ENCODE data around the gene OTOA.
"Not testable (repeated sequence)": the region's sequence is repeated elsewhere in the genome, so short reads cannot be mapped to it uniquely, and the experiment has no call there.

DNA sequence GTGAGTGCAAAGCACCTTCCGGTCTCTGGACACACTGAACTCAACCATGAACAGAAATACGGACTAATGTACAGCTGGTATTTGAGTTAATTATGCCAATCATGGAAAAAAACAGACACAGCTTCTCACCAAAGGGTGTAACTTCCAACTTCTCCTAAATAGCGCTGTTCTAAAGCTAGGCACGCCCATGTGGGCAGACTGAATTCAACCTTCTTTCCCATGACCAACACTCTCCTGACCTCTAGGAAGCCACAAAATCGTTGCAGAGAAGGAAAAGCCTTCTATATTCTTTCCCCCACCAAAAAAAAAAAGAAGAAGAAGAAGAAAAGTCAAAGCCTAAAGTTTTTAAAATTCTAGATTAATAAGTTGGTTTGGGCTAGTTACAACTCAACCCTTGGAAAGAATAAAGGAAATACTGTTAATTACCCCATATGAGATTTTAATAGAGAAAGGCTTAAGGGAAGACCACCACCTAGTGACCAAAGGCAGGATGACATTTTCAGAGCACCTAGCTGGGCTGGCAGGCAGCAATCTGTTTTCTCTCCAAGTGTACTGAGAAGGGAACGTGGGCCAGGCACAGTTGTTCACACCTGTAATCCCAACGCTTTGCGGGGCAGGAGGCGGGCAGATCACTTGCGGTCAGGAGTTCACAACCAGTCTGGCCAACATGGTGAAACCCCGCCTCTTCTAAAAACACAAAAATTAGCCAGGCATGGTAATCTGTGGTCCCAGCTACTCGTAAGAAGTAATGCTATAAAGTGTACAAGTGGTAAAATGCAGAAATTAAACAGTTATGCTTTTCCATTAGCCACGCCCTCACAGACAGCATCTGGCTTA is 138.0 kb downstream of the OTOA start:
- not testable (repeated sequence) for TF ChIP-seq CTCF, POLR2A (IDR thresholded peaks at IDR 0.05)
